HG02678 (cell line): ENCODE data around the gene PAPPA2.

Source experiments
- ATAC-seq: cut with Tn5 transposase; IDR thresholded peaks from one replicate; pipeline ENCODE4 v1.9.1; 2021; ENCODE audit warnings: mild to moderate bottlenecking, moderate library complexity; ENCODE audit not compliant: unreplicated experiment

The PAPPA2 gene

GRCh38 chr1:176847052-176847451 lies 384.1 kb downstream of the PAPPA2 start:
- no peak for ATAC-seq

GRCh38 chr1:176849281-176849680 lies 386.3 kb downstream of the PAPPA2 start:
- no peak for ATAC-seq

- no peak for ATAC-seq
Observed at GRCh38 chr1:176850871-176851270, 387.9 kb downstream of the PAPPA2 start.

GRCh38 chr1:176852124-176852523 lies 389.1 kb downstream of the PAPPA2 start:
- ATAC-seq = no peak

GRCh38 chr1:176853503-176853902 lies 390.5 kb downstream of the PAPPA2 start:
- no peak for ATAC-seq

GRCh38 chr1:176854121-176854520 lies 391.1 kb downstream of the PAPPA2 start:
- no peak for ATAC-seq

GRCh38 chr1:176854758-176855745 lies 392.1 kb downstream of the PAPPA2 start:
- ATAC-seq = no peak

GRCh38 chr1:176857632-176858031 lies 394.7 kb downstream of the PAPPA2 start:
- ATAC-seq = no peak

- ATAC-seq = no peak
Observed at GRCh38 chr1:176858433-176858916, 395.5 kb downstream of the PAPPA2 start.

GRCh38 chr1:176863613-176864012 lies 400.6 kb downstream of the PAPPA2 start:
- no peak for ATAC-seq

GRCh38 chr1:176864211-176864610 lies 401.2 kb downstream of the PAPPA2 start:
- ATAC-seq = no peak

GRCh38 chr1:176866011-176866714 lies 403.2 kb downstream of the PAPPA2 start:
- no peak for ATAC-seq

GRCh38 chr1:176869577-176869976 lies 406.6 kb downstream of the PAPPA2 start:
- no peak for ATAC-seq

GRCh38 chr1:176876966-176877515 lies 414.1 kb downstream of the PAPPA2 start:
- no peak for ATAC-seq

- ATAC-seq = no peak
Observed at GRCh38 chr1:176877557-176877956, 414.6 kb downstream of the PAPPA2 start.

GRCh38 chr1:176878750-176879536 lies 416.0 kb downstream of the PAPPA2 start:
- no peak for ATAC-seq

GRCh38 chr1:176879784-176880620 lies 417.0 kb downstream of the PAPPA2 start:
- no peak for ATAC-seq

GRCh38 chr1:176880955-176881595 lies 418.1 kb downstream of the PAPPA2 start:
- peak; percentile 80 for ATAC-seq

- ATAC-seq = no peak
Observed at GRCh38 chr1:176884286-176884685, 421.3 kb downstream of the PAPPA2 start.
